ENCODE measurements around the gene REV1.
A peak's percentile ranks its signal among the peaks of the same experiment; 100 is the strongest.

Gene REV1

GRCh38 chr2:99448556-99448955 lies 41.3 kb downstream of the REV1 start:
- DNase-seq (ENCODE audit: low spot score) = no peak

DNA sequence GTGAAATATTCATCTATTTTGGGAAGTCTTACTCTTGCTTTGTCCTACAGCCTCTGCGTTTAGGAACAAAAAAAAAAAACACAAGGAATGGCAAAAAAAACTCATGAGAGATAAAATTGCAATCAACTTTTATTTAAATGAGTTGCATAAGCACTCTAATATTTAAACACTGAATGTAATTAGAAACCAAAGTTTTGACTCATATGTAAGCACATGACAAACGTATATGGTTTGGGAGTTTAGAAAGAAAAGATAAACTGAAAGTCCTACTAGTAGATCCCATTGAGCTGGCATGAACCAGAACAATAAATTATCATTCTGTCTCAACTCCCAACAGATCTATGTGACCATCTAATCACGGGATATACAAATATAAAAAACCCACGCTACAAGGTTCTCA lies 44.8 kb downstream of the REV1 start:
- DNase-seq (ENCODE audit: low spot score) = no peak

- DNase-seq (ENCODE audit: low spot score) = no peak
Measured at GRCh38 chr2:99444222-99444621, 45.6 kb downstream of the REV1 start.

- DNase-seq (ENCODE audit: low spot score) = peak; percentile 48
Measured at GRCh38 chr2:99442837-99443236, 47.0 kb downstream of the REV1 start.

DNA sequence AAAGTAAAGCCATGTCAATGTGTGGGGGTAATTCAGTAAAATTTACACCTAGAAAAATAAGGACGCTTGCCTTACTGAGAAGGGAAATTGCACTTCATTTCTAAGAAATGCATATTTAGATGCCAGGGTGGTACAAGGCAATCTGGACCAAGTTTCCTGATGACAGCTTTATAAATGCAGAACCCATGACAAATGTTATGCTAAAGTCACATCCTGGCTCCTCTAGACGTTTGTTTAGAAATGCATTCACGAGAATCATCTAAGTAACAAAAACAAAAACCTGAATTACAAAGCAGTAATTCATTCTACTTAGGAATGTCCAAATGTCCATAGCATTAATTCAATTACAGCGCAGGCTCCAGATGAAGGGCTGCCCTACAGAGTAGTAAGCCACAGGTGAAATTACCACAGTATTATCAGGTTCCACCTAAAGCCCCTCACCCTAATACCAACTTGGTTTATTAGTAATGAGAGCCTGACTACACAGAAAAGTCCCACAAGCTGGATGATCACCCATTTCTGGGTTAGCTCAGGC lies 49.8 kb downstream of the REV1 start:
- no peak for DNase-seq (ENCODE audit: low spot score)

- DNase-seq (ENCODE audit: low spot score) = no peak
Measured at GRCh38 chr2:99436874-99437273, 52.9 kb downstream of the REV1 start.

DNA sequence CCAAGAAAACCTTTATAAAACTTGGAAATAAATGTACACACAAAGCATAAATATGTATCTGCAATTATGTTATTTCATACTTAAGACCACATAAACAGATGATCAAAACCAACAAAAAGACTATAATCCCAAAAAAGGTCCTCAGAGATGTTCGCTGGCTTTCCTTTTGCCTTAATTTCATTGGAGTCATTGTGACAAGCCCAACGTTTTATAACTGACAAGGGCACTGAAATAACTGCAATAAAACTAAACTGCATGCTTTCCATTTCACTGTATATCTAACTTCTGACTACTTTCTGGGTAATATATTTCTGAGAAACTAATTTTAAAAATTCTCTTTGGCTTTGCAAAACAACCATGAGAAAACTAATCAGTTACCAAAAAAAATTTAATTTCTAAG lies 56.5 kb downstream of the REV1 start:
- no peak for DNase-seq (ENCODE audit: low spot score)

GRCh38 chr2:99431587-99432275 lies 58.1 kb downstream of the REV1 start:
- DNase-seq (ENCODE audit: low spot score) = no peak

DNA sequence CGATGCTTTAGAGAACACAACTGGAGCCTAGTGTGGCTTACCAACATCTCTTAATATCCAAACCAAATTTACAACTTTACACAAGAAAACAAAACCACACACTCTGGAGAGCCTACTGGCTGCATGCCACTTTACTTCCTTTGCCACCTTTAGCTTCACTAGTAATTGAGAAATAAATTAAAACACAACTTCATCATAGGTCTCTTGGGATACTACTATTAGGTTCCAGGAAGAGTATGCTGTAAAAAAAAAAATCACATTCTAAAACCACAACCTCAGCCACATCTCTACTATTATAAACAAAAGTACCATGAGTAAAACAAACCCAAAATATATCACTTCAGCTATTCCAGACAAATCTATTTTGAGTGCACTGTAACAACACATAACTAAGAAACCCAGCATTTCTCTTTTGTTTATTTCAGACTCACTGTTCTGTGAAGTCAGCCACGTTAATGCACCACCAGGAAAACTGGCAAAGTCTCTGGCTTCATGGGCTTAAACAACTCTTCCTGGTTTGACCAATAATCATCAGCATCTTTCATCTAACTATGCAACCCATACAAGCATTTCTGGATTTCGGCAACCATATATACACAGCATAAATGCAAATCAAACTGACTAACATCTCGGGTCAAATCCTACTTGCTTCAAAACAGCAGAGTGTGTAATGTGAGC lies 59.1 kb downstream of the REV1 start:
- peak; percentile 53 for DNase-seq (ENCODE audit: low spot score)

DNA sequence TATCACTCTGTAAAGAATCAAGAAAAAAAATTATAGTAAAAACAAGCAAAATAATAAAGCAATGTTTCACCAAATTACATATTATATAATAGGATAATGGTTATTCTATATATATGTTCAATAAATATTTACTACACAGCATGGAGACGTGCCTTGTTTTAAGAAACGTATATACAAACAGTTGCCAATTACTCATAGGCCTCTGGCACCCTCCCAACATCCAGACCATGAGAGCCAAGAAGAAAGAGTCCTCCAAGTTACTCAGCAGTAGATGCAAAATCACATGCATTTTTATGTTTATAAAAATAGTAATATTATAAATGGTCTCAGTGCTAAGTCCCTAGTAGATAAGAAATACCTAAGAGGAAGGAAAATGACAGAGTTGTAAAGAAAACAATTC lies 64.8 kb downstream of the REV1 start:
- no peak for DNase-seq (ENCODE audit: low spot score)

- peak; percentile 62 for DNase-seq (ENCODE audit: low spot score)
Measured at GRCh38 chr2:99424371-99424770, 65.4 kb downstream of the REV1 start.

GRCh38 chr2:99422599-99422998 lies 67.2 kb downstream of the REV1 start:
- no peak for DNase-seq (ENCODE audit: low spot score)

DNA sequence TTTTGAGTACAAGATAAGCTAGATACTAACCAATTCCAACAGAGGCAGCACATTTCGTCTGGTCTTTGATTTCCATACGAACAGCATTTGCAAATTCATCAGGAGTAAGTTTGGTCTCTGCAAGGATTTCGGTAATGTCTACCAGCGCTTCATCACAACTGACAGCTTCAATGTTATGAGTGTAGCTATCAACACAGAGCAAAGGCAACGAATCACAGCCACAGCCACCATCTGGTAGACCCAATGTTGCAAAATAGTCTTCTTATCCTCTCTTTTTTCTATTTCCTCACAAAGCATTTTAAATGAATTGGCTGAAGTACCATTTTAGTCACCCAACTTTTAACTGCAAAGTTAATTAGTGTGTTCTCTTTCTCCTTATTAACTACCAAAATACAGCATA lies 68.3 kb downstream of the REV1 start:
- no peak for DNase-seq (ENCODE audit: low spot score)

DNA sequence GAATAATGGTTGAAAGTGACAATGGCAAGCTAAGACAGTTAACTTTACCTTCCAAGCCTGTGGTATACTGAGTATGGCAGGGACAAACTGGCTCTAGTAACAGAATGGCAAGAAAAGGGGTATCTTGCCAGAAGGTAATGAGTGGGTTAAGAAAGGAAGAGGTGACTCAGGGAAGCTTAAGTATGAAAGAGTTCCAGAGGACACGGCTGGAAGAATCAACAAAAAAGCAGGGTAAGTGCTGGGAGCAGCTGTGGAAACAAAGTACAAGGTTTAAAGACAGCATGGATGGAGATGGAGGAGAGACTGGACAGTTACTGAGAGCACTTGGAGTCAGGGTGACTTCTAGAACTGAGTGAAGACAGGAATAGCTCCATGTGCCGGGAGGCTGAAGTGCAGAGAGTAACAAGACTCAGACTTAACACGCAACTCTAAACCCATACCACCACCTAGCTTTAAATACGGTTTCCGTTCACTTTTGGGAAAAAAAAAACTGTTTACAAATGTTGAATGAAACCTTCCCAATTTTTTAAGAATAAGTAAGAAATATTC lies 69.0 kb downstream of the REV1 start:
- DNase-seq (ENCODE audit: low spot score) = no peak

DNA sequence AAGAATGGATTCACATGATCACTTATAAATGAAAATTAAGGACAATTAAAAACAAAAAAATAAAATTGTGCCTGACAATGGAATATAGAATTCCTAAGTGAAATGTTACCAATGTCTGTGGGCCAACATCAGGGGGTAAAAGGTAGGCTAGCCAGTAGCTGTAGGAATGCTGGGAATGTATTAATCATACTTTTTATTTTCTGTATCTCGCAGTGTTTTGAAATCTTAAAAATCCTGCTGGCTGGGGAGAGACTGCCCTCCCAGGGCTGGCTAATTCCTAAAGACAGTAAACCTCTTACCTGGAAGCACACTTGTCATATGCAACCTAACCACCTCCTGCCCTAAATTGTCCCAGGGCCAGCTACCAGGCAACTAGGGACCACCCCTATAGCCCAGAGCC lies 69.8 kb downstream of the REV1 start:
- no peak for DNase-seq (ENCODE audit: low spot score)

DNA sequence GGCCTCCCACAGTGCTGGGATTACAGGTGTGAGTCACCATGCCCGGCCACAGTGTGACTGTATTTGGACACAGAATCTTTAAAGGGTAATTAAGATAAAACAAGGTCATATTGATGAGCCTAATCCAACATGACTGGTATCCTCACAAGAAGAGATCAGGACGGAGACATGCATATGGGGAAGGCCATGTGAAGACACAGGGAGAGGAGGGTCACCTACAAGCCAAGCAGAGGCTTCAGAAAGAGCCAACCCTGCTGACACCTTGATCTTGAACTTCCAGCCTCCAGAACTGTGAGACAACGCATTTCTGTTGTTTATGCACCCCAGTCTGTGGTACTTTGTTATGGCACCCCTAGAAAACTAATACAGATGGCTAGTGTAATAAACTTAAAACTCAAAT lies 72.4 kb downstream of the REV1 start:
- DNase-seq (ENCODE audit: low spot score) = no peak

GRCh38 chr2:99414566-99414965 lies 75.3 kb downstream of the REV1 start:
- no peak for DNase-seq (ENCODE audit: low spot score)

- DNase-seq (ENCODE audit: low spot score) = no peak
Measured at GRCh38 chr2:99410276-99410675, 79.5 kb downstream of the REV1 start.

DNA sequence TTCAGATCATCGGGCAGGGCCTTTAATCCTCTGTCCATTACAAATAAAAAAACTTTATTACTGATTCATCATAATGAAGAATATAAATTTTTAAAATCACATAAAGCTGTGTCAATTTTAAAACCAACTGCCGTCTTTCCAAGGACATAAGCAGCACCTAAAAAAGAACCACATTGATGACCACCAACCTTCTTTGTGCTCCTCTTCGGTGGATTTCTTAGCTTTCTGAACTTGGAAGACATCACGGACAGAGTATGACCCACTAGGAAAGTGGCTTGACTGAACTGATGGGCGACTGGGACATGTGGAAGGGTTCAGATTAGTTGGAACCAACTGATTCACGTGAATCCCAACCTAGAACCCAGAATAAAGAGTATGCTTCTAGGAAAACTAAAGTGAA lies 83.7 kb downstream of the REV1 start:
- no peak for DNase-seq (ENCODE audit: low spot score)

DNA sequence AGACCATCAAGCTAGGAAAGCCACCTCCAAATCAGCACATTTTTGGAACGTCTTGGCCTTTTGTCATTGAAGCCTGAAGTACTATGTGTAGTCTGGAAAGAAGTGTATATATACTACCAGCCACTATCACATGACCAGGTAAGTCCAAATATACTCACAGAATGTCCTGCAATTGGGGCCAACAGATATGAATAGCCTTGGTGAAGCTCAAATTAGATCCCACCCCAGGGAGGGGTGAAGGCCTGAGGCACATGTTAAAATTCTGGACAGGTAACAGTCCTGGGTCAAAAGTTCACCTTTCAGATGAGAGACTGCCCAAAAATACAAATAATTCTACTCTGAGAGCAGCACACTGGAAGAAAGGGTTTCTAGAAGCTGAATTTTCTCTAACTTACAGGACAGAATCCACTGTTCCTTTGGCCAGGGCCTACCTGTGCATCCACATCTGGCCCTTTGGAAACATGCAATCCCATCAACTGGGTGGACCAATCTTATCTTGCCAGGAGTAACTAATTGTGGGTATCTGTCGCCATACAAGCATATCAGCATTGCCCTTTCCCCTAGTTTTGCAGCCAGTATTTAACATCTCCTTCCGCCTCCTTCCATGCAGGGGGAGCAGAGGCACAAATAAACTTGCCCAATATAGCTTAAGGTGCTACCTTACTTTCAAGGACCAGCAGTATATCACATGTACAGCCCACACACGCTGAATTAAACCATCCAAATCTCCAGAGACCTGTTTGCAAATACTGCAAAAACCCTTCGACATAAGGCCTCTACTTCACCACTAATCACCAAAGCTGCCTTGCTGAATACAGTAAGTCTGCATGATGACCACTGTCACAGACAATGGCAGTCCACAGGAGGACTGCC lies 84.8 kb downstream of the REV1 start:
- no peak for DNase-seq (ENCODE audit: low spot score)

GRCh38 chr2:99404039-99404796 lies 85.6 kb downstream of the REV1 start:
- DNase-seq (ENCODE audit: low spot score) = no peak

DNA sequence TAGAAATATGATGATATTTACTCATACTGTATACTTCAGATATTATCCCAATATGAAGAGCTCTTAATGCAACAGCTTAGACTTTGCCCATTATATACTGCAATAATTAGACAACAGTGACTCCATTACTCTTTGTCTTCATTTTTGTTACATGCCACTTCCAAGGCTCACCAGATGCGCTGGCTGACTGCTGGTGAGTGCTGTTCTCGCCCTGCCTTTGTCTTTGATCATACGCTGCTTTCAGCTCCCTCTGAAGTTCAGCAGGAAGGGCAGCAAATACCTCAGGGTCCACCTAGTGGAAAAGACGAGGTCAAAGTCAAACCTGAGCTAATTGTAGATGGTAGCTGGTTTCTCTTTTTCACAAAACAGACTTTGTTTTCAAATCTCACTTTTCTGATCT lies 86.3 kb downstream of the REV1 start:
- no peak for DNase-seq (ENCODE audit: low spot score)

All from cerebellar cortex (tissue), 1 donor.